ENCODE measurements around the gene SNAPC4. TPM values are rescaled to one million over a fixed set of nuclear protein-coding genes. Genes with fewer than 3 reads are reported as not detected.

SNAPC4 gene
- total and polyA plus RNA-seq, 3 donors from 2014 or later, result 21.2 to 35.9 (median 29.5) TPM

- peaks cover 13% of the 10 kb centered on the region for H3K4me1 ChIP-seq
- WGBS, 2 donors, result 91 to 92% methylated on average over 20 to 36 of the region's 36 CpGs
- no peaks in the 10 kb centered on the region for H3K9me3 ChIP-seq
- no peaks in the 10 kb centered on the region for H3K27me3 ChIP-seq
- no peak for DNase-seq
- TF ChIP-seq CTCF (IDR thresholded peaks at IDR 0.05) (no peak), POLR2A (IDR thresholded peaks at IDR 0.05) (no peak)
- H3K27ac ChIP-seq, result no peak overlapping the region
- no peaks in the 10 kb centered on the region for H3K36me3 ChIP-seq (ENCODE audit: low read depth, missing control alignments)
- intact Hi-C loops (cut with DNase I; ENCODE audit: low total_unique reads), result no loop called here
- no peak overlapping the region for H3K4me3 ChIP-seq
Measured at GRCh38 chr9:136433043-136433715, 33.2 kb upstream of the SNAPC4 start.

GRCh38 chr9:136432591-136432990 is 32.6 kb upstream of the SNAPC4 start:
- DNase-seq, result no peak
- intact Hi-C loops (cut with DNase I; ENCODE audit: low total_unique reads), result no loop called here
- Histone ChIP-seq H3K4me1 (peaks cover 7% of the 10 kb centered on the region), H3K9me3 (no peaks in the 10 kb centered on the region), H3K27me3 (no peaks in the 10 kb centered on the region), H3K36me3 (ENCODE audit: low read depth, missing control alignments) (no peaks in the 10 kb centered on the region), H3K4me3 (no peak overlapping the region), H3K27ac (no peak overlapping the region)
- WGBS, 2 donors, result 91 to 92% methylated on average over 13 to 26 of the region's 26 CpGs
- TF ChIP-seq CTCF (IDR thresholded peaks at IDR 0.05) (no peak), POLR2A (IDR thresholded peaks at IDR 0.05) (no peak)

GRCh38 chr9:136431782-136432350 is 31.9 kb upstream of the SNAPC4 start:
- intact Hi-C loops (cut with DNase I; ENCODE audit: low total_unique reads), result no loop called here
- Histone ChIP-seq H3K27ac (no peak overlapping the region), H3K4me1 (no peaks in the 10 kb centered on the region), H3K36me3 (ENCODE audit: low read depth, missing control alignments) (no peaks in the 10 kb centered on the region), H3K4me3 (no peak overlapping the region), H3K27me3 (no peaks in the 10 kb centered on the region), H3K9me3 (no peaks in the 10 kb centered on the region)
- 90 to 93% methylated on average over 2 to 32 of the region's 36 CpGs for WGBS, 2 donors
- no peak for DNase-seq
- TF ChIP-seq CTCF (IDR thresholded peaks at IDR 0.05), result no peak
- no peak for TF ChIP-seq POLR2A (IDR thresholded peaks at IDR 0.05)

- 95 to 97% methylated on average over 17 to 27 of the region's 29 CpGs for WGBS, 2 donors
- H3K36me3 ChIP-seq (ENCODE audit: low read depth, missing control alignments), result no peaks in the 10 kb centered on the region
Measured at GRCh38 chr9:136430588-136431234, 30.7 kb upstream of the SNAPC4 start.

More at GRCh38 chr9:136430588-136431234, 30.7 kb upstream of the SNAPC4 start:
- Histone ChIP-seq H3K4me1 (no peaks in the 10 kb centered on the region), H3K27me3 (no peaks in the 10 kb centered on the region), H3K27ac (no peak overlapping the region), H3K9me3 (no peaks in the 10 kb centered on the region), H3K4me3 (no peak overlapping the region)
- intact Hi-C loops (cut with DNase I; ENCODE audit: low total_unique reads), result no loop called here
- TF ChIP-seq CTCF (IDR thresholded peaks at IDR 0.05) (no peak), POLR2A (IDR thresholded peaks at IDR 0.05) (no peak)
- no peak for DNase-seq

Data from testis (tissue), 3 donors.